ENCODE results near the gene TSPAN15.

DNA sequence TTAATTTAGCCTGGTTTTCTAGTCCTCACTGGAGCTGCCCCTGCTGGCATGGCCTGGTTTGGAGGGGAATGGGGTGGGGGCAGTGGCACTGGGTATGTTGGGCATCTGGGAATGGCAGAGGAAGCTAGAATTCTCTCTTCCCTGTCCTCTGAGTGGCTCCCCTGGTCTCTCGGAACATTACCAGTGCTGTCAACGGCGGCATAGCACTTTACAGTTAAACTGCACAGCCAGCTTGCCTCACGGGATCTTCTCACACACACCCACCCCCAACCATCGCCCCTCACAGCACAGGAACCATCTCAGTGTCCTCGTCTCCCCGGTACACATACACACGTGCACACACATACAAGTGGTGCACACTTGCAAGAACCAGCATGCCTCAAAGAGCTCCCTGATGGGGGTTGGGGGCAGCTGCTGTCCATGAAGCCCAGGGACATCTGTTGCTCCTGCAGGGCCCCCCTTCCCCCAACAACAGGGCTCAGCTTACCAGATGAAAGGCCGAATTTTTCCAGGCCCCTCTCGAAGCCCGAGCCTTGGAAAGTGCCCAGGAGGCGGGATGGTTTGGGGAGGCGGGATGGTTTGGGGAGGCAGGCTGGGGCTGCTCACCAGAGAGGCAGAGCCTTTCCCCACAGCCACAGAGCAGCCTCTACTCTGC, 41.0 kb downstream of the TSPAN15 start:
- TF ChIP-seq, protein P1, sequence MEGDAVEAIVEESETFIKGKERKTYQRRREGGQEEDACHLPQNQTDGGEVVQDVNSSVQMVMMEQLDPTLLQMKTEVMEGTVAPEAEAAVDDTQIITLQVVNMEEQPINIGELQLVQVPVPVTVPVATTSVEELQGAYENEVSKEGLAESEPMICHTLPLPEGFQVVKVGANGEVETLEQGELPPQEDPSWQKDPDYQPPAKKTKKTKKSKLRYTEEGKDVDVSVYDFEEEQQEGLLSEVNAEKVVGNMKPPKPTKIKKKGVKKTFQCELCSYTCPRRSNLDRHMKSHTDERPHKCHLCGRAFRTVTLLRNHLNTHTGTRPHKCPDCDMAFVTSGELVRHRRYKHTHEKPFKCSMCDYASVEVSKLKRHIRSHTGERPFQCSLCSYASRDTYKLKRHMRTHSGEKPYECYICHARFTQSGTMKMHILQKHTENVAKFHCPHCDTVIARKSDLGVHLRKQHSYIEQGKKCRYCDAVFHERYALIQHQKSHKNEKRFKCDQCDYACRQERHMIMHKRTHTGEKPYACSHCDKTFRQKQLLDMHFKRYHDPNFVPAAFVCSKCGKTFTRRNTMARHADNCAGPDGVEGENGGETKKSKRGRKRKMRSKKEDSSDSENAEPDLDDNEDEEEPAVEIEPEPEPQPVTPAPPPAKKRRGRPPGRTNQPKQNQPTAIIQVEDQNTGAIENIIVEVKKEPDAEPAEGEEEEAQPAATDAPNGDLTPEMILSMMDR (IDR thresholded peaks at IDR 0.05; ENCODE audit: insufficient read depth, low read length, poor library complexity, severe bottlenecking) = no peak
- no peak for TF ChIP-seq EZH2phosphoT487 (conservative IDR thresholded peaks at IDR 0.05; ENCODE audit: low read length)

All from SU-DHL-6 (cell line).